VCaP (cell line): ENCODE results near the gene KRTAP12-4.
"Not testable (repeated sequence)": the region's sequence is repeated elsewhere in the genome, so short reads cannot be mapped to it uniquely, and the experiment has no call there.

Source experiments
- H3K27ac ChIP-seq: fragments of 450-650 bp; 2 replicates; pipeline ENCODE4 v1.5.1; 2017
- CTCF ChIP-seq: fragments of 450-650 bp; conservative IDR thresholded peaks from 2 replicates; pipeline ENCODE4 v1.5.1; 2017; ENCODE audit warnings: mild to moderate bottlenecking, moderate library complexity

KRTAP12-4 gene

DNA sequence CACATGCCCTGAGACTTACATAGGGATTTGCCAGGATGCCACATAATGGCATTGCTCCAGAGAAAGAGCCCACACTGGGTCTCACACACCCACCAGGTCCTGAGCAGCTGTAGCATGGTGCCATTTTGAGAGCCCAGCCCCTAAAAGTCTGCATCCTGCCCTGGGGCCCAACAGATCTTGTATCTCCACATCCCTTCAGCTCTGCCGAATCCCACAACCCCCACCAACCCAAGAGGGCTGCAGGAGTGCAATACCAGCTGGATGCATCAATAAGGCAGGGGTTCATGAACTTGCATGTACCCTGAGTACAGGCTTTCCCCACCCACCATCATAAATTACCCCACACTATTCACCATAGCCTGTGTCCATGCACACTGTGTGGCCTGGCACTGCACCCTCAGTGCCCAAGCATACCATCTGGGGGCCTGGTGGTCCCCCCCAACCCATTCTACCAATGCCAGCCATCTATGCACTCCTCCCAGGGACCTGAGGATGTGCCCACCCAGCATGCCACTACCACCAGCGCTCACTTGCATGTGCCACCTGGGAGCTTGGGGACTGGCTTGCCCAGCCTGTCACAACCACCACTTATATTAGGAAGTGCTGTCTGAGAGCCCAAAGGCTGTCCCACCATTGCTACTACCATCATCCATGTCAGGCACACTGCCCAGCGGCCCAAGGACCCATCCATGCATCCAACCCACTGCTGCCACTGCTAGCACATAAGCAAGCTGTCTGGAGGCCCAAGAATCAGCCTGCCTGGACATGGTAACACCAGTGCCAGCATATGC is 16.4 kb upstream of the KRTAP12-4 start:
- no peak for TF ChIP-seq CTCF
- no peak overlapping the region for H3K27ac ChIP-seq

- no peak for TF ChIP-seq CTCF
- no peak overlapping the region for H3K27ac ChIP-seq
Observed at GRCh38 chr21:44667612-44668011, 13.2 kb upstream of the KRTAP12-4 start.

DNA sequence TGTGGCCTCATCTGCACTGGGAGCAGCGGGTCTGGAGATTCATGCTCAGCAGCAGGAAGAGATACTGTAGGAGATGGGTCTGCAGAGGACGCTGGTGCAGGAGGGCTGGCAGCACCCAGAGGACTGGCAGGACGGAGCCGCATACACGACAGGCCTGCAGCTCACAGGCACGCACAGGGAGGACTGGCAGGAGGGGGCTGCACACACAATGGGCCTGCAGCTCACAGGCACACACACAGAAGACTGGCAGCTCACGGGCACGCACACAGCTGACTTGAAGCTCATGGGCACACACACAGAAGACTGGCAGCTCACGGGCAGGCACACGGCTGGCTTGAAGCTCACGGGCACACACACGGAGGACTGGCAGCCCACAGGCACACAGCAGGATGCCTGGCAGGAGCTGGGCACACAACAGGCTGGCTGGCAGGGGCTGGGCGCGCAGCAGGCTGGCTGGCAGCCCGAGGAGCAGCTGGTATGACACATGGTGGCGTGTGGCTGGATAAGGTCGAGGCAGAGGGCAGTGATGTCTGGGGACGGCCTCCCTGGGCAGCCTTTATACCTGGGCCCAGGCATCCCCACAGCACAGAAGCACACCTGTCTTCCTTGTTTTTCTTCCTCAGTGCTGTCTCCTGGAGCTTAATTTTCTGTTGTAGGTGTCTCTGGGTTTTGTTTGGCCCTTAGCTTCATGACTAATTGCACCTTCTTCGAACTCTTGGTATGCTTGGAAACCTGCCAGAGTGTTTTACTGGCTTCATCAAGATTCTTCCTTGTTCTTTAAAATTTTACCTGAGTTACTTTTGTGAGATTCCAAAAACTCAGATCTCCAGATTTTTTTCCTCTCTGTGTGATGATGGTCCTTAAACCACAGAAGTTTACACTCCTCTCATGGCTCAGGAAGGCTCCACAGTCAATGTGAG is 12.2 kb upstream of the KRTAP12-4 start, which contains the start of gene KRTAP12-2:
KRTAP12-2 (minus strand) TSS at position 527 of the 920 bp plus-strand sequence; CDS start at position 486, 41 bp downstream.
- H3K27ac ChIP-seq: no peak within 1 kb of the TSS
- TF ChIP-seq CTCF: no peak

GRCh38 chr21:44664691-44665090 is 10.2 kb upstream of the KRTAP12-4 start:
- no peak overlapping the region for H3K27ac ChIP-seq
- no peak for TF ChIP-seq CTCF

DNA sequence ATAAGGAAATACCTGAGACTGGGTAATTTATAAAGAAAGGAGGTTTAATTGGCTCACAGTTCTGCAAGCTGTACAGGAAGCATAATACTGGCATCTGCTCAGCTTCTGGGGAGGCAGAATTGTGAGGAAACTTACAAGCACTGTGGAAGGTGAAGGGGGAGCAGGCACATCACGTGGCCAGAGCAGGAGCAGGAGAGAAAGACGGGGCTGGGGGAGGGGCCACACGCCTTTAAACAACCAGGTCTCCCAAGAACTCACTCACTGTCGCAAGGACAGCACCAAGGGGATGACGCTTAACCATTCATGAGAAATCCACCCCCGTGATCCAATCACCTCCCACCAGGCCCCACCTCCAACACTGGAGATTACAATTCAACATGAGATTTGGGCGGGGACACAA is 7.1 kb upstream of the KRTAP12-4 start:
- not testable (repeated sequence) for H3K27ac ChIP-seq

DNA sequence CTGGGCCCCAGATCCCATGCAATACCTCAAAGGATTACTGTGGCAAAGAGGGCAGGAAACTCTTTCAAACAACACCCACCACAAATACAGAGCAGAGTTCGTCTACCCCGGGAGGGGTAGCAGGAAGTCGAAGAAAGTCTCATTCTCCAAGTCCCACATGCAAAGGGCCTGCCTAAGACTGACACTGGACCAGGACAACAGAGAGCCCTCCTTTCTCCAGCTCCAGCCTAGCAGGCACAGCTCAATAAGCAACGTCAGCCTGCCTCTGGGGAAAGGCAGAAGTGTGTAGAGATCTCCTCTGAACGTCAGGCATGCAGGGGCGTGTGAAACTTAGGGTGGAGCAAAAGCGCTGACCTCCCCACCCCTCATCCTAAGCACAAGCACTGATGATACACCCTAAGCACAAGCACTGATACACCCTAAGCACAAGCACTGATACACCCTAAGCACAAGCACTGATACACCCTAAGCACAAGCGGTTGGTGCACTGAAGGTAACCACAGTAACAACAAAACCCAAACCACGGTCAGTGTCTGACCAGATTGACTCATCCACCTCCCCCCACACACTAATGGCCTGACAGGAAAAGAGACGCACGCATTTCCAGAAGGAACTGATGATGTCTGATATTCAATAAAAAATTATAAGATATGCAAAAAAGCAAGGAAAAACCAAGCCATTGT is 4.6 kb upstream of the KRTAP12-4 start:
- no peak for TF ChIP-seq CTCF
- no peak overlapping the region for H3K27ac ChIP-seq

DNA sequence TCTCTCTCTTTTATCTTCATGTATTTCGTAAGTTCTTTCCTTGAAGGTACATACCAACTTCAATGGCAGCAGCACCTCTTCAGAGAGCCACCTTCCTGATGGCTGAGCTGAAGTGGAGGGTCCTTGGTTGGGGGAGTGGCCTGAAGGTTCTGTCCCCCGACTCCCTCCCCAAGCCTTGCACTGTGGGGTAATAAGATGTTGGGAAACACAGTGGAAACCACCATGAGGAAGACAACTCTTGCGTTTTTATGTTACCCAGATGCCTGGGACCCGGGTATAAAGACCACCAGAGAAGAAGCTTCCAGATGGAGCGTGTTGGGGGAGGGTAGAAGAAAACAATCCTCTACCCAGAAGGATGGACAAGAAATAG is 4.1 kb upstream of the KRTAP12-4 start:
- no peak for TF ChIP-seq CTCF
- H3K27ac ChIP-seq: no peak overlapping the region
